Measurements from ENCODE around the gene TRPM3.

GRCh38 chr9:70963554-70963953, 157.9 kb downstream of the TRPM3 start:
- TF ChIP-seq CTCF (IDR thresholded peaks at IDR 0.05; ENCODE audit: insufficient read depth, low read length) (no peak), SPI1 (IDR thresholded peaks at IDR 0.05; ENCODE audit: borderline replicate concordance, low read depth) (no peak), POLR2AphosphoS5 (IDR thresholded peaks at IDR 0.05; ENCODE audit: low read depth) (no peak), REST (IDR thresholded peaks at IDR 0.05; ENCODE audit: insufficient replicate concordance, low read depth) (no peak)
